ENCODE data around the gene ATP8A2.

Gene ATP8A2

DNA sequence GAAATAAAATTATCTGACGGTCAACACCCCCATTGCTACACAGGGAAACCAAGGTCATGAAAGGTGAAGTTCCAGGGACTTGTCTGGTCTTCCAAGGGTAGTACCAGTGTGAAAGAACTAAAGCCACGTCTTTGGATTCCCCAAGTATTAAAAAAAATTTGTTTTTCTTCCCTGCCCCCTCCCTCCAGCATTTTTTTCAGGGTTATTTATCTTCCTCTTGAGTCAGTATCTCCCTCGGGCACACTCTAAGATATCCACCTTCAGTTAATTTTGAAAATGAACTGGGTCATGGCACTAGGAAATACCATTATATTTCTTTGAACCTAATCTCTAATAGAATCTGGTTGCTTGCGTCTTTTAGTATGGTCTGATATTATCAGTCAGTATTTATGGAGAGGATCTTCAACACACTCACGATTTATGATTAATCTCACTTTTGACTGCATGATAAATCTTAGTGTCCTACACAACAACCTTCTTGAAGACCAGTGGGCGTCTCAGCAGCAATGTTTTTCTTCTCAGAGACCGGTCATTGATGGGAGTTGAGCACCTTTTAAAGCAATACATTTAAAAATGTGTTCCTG is 9.1 kb downstream of the ATP8A2 start:
- DNase-seq (ENCODE audit: low read depth in 1 of 2, low spot score in 1 of 2), result no peak

DNA sequence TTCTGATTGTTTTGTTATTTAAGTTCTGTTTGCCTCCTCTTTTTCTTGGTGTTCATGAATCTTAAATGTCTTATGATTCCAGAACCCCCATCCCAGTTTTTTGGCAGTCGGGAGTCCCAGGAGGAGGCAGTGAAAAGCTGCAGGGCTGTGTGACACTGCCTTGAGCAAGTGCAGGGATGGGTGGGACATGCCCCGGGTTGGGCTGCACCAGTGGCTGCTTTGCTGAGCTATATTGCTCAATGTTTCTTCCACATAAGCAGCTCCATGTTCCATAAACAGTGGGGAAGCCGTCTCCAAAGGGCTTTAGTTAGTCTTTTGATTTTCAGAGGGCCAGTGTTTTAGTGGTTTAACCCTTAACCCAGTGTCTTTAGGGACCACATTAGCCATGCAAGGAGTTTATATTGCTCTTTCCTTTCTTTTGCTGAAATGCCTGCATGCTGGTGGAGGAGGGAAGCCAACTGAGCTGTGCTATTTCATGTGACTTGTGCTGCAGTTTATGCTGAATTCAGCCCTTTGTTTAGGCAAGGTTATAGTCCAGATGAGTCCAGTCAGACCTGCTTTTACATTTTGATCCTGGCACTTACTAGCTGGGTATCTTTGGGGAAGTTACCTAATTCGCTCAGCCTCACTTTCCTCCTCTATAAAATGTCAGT is 13.1 kb downstream of the ATP8A2 start:
- no peak for DNase-seq (ENCODE audit: low read depth in 1 of 2, low spot score in 1 of 2)

DNA sequence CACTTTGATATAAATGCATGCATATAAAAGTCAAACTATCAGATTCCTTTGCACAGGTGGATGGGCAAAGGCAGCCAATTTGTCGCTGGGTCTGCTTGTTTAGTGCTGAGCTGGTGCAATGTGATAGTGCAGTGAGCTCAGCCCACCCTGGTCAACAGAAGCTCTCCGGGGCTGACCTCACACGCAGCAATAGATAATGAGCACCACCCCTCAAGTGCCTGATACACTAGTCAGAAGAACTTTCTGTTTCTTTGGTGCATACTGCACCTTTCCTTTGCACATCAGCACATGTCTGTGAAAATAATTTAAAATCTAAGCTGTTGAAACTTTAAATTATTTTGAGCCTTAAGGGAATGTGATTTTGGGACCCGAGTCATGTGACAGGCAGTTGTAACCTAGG is 20.2 kb downstream of the ATP8A2 start:
- DNase-seq (ENCODE audit: low read depth in 1 of 2, low spot score in 1 of 2), result no peak

DNA sequence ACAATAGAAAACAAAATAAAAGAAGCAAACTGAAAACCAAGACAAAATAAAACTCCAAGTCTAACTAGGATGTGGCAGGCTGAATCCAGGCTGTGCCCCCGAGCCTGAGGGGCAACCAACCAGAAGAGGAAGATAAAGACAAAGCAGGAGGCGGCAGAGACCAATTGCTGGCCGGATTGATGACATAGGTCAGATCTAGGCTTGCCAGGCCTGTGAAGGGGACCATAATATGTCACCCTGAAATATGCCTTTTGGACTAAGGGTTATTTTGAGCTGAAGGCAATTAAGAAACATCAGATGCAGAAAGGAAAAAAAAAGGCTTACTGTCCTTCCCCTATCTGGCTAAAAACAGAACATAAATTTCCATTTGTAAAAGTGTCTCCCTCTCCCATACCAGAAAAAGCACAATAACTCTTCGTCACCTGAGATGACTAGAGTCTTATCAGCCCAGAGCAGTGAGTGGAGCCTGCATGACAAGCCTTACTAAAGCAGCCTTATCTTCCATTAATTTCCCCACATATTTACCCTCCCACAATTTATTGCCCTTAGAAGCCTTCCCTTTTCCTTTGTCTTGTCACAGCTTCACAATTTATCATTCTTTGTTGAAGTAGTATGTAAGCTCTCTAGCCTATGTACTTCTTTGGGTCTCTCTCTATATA is 22.8 kb downstream of the ATP8A2 start:
- no peak for DNase-seq (ENCODE audit: low read depth in 1 of 2, low spot score in 1 of 2)

DNA sequence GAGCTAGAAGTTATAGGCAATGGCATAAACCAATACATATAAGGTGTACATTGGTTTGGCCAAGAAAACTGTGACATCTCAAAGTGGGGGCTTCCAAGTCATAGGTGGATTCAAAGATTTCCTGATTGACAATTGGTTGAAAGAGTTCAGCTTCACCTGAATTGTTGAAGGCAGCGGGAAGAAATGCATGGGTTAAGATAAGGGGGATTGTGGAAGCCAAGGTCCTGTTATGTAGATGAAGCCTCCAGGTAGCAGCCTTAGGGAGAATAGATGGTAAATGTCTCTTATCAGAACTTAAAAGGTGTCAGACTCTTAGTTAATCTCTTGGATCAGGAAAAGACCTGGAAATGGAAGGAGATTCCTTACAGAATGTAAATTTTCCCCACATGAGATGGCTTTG is 26.0 kb downstream of the ATP8A2 start:
- DNase-seq (ENCODE audit: low read depth in 1 of 2, low spot score in 1 of 2), result no peak

DNA sequence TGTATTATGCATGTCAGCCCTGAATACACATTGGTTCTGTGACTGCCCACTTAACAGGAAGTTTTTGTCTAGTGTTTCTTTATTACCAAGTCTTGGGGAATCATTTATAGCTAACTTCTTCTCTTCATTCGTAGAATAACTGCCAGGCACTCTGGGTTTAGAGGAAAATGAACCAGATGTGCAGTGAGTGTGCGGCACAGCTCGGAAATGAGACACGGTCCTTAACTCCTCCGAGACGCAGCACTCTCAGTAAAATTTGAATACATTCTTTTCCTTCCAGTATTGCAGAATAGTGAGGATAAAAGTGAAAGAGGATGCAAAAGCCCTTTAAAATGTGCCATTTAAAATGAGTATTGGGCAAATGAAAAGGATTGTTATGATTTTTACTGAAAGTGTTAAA is 29.2 kb downstream of the ATP8A2 start:
- DNase-seq (ENCODE audit: low read depth in 1 of 2, low spot score in 1 of 2), result no peak

DNA sequence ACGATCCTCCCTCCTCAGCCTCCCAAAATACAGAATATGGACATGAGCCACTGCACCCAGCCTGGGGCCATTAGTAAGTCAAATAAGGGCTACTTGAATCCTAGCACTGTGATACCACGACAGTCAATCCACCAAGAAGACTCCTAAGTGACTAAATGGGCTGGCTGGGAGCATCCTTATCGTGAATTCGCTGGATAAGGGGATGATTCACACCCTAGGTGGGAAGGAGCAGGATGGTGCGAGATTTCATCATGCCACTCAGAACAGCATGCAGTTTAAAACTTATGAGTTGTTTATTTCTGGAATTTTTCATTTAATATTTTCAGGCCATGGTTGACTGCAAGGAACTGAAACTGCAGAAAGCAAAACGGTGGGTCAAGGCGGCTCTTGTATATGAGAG is 30.2 kb downstream of the ATP8A2 start:
- no peak for DNase-seq (ENCODE audit: low read depth in 1 of 2, low spot score in 1 of 2)

DNA sequence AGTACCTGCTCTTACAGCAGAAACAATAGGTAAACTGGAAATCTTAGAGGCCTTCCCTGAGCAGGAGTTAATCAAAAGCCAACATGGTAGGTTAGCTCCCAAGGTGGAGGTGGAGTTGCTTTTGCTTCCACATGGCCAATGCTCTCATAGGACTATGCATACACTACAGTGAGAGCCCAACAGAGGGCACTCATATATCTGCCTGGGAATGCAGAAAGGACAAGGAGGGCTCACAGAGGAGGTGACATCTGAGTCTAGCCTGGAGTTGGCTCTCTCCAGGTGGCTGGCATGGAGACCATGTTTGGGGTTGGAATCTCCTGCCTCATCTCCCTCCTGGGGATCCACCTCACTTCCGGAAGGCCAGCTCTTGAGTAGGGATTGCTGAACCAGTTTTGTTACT is 34.6 kb downstream of the ATP8A2 start:
- no peak for DNase-seq (ENCODE audit: low read depth in 1 of 2, low spot score in 1 of 2)

DNA sequence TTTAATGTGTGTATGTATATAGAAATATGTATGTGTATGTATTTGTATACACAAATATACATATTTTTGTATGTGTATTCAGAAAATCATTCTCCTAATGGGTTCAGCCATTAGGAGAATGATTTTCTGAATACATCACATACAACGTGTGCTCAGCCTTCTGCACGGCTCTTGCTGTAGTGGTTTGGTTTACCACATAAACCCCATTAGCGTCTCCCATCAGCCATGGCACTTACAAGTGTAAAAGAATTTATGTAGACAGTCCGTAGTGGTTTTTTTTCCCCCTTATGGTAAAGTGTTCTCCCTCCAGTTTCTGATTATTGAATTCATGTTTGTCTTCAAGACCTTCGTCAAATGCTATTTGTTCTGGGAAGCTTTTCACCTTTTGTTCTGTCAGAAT is 38.2 kb downstream of the ATP8A2 start:
- DNase-seq (ENCODE audit: low read depth in 1 of 2, low spot score in 1 of 2), result no peak

DNA sequence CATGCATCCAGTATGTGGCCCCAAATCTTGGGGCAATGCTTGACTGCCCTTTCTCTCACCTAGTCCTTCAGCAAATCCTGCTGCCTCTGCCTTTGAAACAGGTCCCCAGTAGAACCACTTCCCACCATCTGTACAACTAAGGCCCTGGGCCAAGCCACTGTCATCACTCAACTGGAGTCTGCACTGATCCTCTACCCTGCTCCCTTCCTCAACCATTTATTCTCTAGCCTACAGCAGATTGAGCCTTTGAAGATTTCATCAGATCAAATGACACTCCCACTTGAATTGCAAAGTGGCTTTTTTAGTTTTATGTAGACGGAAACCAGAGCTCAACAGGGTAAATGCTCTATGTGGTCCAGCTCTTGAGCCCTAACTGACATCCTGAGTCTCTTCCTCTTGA is 43.5 kb downstream of the ATP8A2 start:
- DNase-seq (ENCODE audit: low read depth in 1 of 2, low spot score in 1 of 2), result no peak

DNA sequence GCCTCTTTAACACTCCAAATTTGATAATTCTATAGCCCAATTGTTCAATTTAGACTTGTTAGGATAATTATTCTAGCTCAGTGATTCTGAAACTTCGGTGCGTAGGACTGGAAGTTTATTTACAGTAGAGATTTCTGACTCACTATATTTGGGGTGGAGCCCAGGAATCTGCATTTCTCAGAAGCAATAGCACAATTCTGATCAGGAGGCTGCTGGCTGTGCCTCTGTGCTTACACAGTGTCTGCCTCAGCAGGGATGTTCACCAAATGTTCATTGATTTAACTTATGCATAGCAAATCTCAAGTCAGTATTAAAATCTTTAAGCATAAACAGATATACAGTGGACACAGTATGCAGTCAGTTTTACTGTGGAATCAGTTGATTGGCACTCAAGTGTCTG is 45.8 kb downstream of the ATP8A2 start:
- no peak for DNase-seq (ENCODE audit: low read depth in 1 of 2, low spot score in 1 of 2)

DNA sequence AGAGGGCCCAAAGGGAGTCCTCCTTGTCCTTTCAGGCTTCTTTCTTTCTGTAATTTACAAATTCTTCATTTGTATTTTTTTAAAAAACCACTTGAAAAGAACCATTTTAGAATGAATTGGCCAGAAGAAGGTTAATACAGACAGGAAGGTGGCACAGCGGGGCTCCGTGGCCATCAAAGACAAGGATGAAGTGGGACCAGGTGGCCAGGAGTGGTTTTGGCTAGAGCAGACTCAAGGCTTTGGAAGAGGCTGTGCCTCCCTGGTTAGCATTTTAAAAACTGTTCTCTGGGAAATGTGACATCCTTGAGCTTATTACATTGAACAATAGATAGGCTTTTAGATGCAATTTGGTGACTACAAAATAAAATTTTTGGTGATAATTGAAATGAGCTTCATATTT is 48.4 kb downstream of the ATP8A2 start:
- DNase-seq (ENCODE audit: low read depth in 1 of 2, low spot score in 1 of 2), result no peak

DNA sequence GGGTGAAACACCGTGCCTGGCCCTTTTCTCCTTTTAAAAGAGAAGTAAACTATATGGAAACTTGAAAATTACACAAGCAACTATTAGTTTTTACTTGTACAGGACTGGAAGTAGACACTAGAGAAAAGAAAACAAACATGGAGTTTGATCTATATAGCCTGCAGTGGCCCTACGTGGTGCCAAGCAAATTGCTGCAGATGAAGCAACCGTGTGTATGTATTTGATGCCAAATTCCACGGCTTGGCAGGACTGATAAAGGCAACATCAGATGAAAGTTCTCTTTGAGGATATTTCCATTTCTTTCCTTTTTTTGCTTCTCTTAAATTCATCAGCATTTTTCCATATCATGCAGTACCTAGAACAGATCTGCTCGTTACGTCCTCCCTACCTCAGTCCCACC is 49.8 kb downstream of the ATP8A2 start:
- DNase-seq (ENCODE audit: low read depth in 1 of 2, low spot score in 1 of 2), result no peak

DNA sequence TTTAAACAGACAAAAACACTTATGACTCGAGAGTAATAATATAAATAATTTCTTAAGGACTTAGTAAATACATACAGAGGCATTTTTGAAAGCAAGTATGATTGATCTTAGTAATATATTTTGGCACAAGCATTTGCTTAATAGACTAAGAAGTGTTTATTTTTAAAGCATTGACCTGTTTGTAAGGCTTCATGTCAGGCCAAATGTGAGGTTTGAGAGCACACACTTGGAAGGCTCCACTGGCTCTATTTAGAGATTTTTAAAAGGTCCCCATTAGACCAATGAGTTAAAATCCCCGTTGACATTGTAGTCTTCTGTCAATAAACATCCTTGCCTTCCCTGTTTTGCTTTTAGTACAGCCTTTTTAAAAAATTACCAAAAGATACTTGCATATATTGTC is 50.4 kb downstream of the ATP8A2 start:
- DNase-seq (ENCODE audit: low read depth in 1 of 2, low spot score in 1 of 2), result no peak

DNA sequence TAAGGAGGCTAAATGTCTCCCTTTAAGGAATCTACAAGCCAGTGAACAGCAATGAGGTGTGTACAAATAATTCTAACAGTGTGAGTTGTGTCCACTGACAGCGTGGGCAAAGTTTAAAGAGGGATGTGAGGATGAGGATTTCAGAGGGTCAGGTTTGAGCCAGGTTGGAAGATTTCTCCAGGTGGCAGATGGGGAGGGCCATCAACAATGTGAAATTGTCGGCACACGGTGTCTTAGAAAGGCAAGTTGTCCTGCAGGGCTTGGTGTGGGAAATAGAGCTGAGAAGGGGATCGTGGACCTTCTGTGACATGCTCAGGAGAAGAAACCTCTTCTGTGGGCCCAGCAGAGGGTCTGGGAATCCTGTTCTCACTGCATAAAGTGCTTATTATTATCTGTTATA is 52.1 kb downstream of the ATP8A2 start:
- no peak for DNase-seq (ENCODE audit: low read depth in 1 of 2, low spot score in 1 of 2)

DNA sequence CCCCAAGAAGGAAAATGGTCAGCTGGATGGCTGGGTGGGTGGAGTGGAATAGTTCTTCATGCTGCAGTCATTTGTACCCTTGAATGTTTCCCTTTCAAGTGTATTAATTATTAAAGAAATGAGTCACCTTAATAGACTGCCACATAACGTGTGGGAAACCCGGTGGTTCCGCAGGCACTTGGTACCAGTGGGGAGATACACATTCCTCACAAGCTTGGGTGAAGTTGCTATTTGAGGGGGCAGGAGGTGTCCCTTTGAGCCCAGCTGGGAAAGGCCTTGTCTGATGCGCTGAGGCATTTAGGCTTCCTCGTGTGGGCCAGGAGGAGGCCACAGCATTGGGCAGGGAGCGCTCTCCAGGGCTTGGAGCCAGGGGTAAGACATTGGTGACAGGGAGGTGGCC is 57.7 kb downstream of the ATP8A2 start:
- no peak for DNase-seq (ENCODE audit: low read depth in 1 of 2, low spot score in 1 of 2)

DNA sequence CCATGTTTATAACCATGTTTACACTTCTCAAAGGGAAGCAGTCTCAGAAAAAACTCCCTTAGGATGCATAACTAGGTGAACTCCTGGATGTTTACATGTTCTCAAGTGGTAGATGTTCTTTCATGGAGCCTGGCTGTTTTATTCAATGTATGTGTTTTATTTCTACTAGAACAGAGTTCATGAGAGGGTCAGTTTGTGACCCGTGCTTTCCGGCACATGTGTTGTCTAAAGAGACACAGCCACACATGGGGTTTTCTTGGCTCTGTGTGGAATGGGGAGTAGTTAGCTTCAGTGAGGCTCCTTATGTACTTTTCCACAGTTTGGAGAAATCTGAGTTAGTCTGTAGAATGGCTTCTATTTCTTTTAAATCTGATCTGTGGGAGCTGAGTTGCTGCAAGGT is 60.9 kb downstream of the ATP8A2 start:
- no peak for DNase-seq (ENCODE audit: low read depth in 1 of 2, low spot score in 1 of 2)

DNA sequence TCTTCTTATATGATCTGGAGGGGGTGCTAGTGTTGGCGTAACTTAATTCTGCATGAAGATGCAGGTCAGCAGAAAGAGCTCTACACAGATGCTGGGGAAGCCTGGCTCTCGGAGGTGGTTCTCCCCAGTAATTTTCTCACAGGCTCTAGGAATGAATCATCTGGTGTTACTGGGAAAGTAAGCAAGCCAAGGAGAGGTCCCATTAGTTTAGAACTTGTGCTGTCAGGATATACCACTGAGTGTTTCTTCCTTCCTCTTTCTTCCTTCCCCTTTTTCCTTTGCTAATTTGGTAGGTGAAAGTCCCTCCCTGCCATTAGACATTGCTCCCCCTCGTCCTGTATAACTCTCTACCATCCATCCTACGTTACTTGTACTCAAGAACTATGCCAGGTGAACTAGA is 68.3 kb downstream of the ATP8A2 start:
- no peak for DNase-seq (ENCODE audit: low read depth in 1 of 2, low spot score in 1 of 2)

DNA sequence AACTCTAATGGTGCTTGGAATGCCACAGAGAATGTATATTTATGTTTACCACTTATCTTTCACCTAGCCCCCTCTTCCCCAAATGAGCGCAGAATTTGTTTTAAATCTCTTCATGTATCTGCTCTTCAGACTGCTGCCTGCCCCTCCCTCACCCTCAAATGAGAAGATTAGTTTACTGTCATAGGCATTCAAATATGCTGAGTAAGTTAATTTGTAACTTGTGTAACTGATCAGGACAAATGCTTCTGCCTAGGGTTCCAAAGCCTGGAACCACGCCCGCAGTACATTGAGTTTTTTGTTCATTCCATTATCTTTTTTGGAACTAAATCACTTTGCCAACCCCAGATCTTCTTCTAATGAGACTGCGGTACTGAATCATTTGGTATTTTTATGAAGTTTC is 74.5 kb downstream of the ATP8A2 start:
- DNase-seq (ENCODE audit: low read depth in 1 of 2, low spot score in 1 of 2), result no peak

DNA sequence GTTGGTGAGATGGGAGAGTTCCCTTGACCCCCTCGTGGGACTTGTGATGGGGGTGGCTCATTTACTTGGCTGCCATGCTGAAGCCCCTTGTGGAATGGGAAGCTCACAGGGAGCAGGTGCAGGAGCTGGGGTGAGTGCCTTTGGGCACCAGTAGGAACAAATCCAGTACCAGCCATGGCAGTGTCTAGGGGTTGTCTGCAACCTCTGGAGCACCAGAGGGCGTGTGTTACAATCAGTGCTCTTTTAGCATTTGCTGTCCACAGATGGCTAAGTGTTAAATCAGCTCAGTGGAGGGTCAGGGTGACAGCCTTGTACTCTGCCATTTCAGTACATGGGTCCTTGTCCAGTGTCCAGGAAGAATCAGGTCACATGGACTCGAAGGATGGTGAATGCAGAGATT is 75.6 kb downstream of the ATP8A2 start:
- no peak for DNase-seq (ENCODE audit: low read depth in 1 of 2, low spot score in 1 of 2)

DNA sequence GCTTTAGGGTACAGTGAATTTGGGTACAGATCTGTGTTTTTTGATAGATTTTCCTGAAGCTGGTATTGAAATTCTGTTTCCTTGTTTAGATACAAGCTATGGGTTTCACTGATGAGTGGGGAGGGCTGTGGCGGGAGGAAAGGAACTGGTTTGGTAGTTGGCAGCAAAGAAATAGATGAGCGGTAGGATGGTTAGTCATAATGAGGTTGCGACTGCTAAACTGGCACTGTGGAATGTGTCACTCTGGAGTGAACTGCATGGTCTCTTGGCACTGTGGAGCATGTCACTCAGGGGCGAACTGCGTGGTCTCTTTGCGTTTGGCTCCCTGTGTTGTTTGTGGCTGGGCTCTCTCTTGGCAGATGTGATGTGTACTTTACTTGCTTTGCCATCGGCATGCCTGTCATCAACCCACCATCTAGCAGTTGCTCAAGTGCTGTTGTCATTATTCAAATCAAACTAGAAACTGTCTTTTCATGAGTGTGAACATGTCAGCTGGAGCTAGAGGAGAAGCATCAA is 82.1 kb downstream of the ATP8A2 start:
- no peak for DNase-seq (ENCODE audit: low read depth in 1 of 2, low spot score in 1 of 2)

DNA sequence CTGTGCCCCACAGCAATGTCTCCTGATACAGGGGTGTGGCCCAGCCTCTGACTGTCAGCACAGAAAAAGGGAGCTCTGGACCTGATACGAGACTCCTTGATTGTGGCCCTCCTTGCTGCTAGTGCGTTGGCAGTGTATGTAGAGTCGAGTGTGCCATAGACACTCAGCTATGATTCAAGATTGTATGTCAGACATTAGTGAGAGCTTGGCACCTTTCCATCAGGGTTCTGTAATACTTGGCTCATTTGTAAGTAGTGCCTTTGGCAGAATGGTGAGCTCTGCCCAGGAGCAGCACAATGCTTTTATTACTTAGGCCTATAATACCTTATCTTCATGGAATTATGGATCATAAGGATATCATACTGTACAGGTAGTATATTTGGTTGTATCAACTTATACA is 83.4 kb downstream of the ATP8A2 start:
- DNase-seq (ENCODE audit: low read depth in 1 of 2, low spot score in 1 of 2), result no peak

DNA sequence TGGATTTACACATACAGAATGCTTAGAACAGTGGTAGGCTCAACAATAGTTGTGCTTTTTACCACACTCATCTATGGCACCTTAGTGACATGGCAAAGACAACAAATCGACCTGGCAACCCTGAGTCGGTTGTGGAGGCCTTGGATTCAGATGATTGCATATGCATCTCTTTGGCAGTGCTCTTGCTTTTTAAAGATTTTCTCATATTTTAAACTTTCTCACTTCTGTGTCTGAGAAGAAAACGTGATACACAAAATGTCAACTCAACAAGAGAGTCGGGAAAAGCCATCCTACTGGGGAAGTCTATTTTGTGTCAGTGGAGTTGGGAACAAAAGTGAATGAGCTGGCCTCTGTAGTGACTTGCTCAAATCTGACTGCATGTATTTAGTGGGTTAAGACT is 85.8 kb downstream of the ATP8A2 start:
- no peak for DNase-seq (ENCODE audit: low read depth in 1 of 2, low spot score in 1 of 2)

Measured in activated T-helper 1 cell treated with anti-CD3 and anti-CD28 coated beads, Interleukin-2, amount 50 U/mL, for 16 hours (primary cell).